HepG2 (cell line): Measurements from ENCODE around the gene ISG20L2. TPM values are rescaled to one million over a fixed set of nuclear protein-coding genes. Genes with fewer than 3 reads are reported as not detected.

Experiments used
- BATF2 ChIP-seq: sonication (generic); formaldehyde crosslinking; IDR thresholded peaks from 2 replicates; pipeline ENCODE4 v1.8.0; 2022; ENCODE audit warnings: mild to moderate bottlenecking, missing genetic modification reagents, moderate library complexity
- FOXP1 ChIP-seq, 2 experiments: fragments of 450-650 bp in 1 of 2; IDR thresholded peaks; 2 replicates each; pipeline ENCODE4 v1.6.1; 2017 to 2018; ENCODE audit warnings: antibody characterized with exemption in 1 of 2
- GZF1 ChIP-seq: sonication (generic); formaldehyde crosslinking; IDR thresholded peaks from 2 replicates; pipeline ENCODE4 v1.5.1; 2020; ENCODE audit warnings: mild to moderate bottlenecking, missing genetic modification reagents
- HINFP ChIP-seq: sonication (generic); formaldehyde crosslinking; IDR thresholded peaks from 2 replicates; pipeline ENCODE4 v1.4.0; 2020; ENCODE audit warnings: low read depth, mild to moderate bottlenecking, missing genetic modification reagents
- IRF2 ChIP-seq: IDR thresholded peaks from 2 replicates; pipeline ENCODE4 v1.6.1; 2018; ENCODE audit warnings: missing genetic modification reagents, missing compliant biosample characterization
- REXO4 ChIP-seq: sonication (generic); formaldehyde crosslinking; IDR thresholded peaks from 2 replicates; pipeline ENCODE4 v1.8.0; 2022; ENCODE audit warnings: missing genetic modification reagents, mild to moderate bottlenecking, borderline replicate concordance
- RXRA ChIP-seq: sonication (generic); formaldehyde crosslinking; IDR thresholded peaks from 2 replicates; pipeline ENCODE4 v1.5.1; 2020; ENCODE audit warnings: missing genetic modification reagents
- RXRB ChIP-seq: IDR thresholded peaks from 2 replicates; pipeline ENCODE4 v1.6.1; 2016; ENCODE audit warnings: borderline replicate concordance, missing genetic modification reagents, missing compliant biosample characterization
- TBL1XR1 ChIP-seq: fragments of 150-350 bp; IDR thresholded peaks from 2 replicates; pipeline ENCODE4 v1.6.1; 2014; ENCODE audit warnings: borderline replicate concordance, low read length; ENCODE audit not compliant: partially characterized antibody
- TFDP1 ChIP-seq: IDR thresholded peaks from 2 replicates; pipeline ENCODE4 v1.6.1; 2016; ENCODE audit warnings: missing compliant biosample characterization, missing genetic modification reagents, borderline replicate concordance
- ZFP62 ChIP-seq: sonication (generic); formaldehyde crosslinking; IDR thresholded peaks from 2 replicates; pipeline ENCODE4 v1.4.0; 2020; ENCODE audit warnings: missing genetic modification reagents
- ZNF160 ChIP-seq: sonication (generic); formaldehyde crosslinking; IDR thresholded peaks from 2 replicates; pipeline ENCODE4 v1.8.0; 2022; ENCODE audit warnings: mild to moderate bottlenecking, inconsistent platforms, missing genetic modification reagents
- ZNF281 ChIP-seq: sonication (generic); formaldehyde crosslinking; IDR thresholded peaks from 2 replicates; pipeline ENCODE4 v1.4.0; 2020; ENCODE audit warnings: missing genetic modification reagents, borderline replicate concordance
- ZNF44 ChIP-seq: sonication (generic); formaldehyde crosslinking; IDR thresholded peaks from 2 replicates; pipeline ENCODE4 v1.5.1; 2020; ENCODE audit warnings: mild to moderate bottlenecking, missing genetic modification reagents
- ZNF543 ChIP-seq: sonication (generic); formaldehyde crosslinking; IDR thresholded peaks from 2 replicates; pipeline ENCODE4 v1.4.0; 2020; ENCODE audit warnings: mild to moderate bottlenecking, missing genetic modification reagents
- ZNF589 ChIP-seq: sonication (generic); formaldehyde crosslinking; conservative IDR thresholded peaks from 2 replicates; pipeline ENCODE4 v1.8.0; 2022; ENCODE audit warnings: mild to moderate bottlenecking, moderate library complexity, missing genetic modification reagents
- ZNF710 ChIP-seq: sonication (generic); formaldehyde crosslinking; IDR thresholded peaks from 2 replicates; pipeline ENCODE4 v1.5.0; 2020; ENCODE audit warnings: mild to moderate bottlenecking, missing genetic modification reagents, borderline replicate concordance
- polyA plus RNA-seq, 8 experiments: library from polyadenylated mRNA; depleted of rRNA in 3 of 8; stranded (reverse) in 7 of 8; unstranded in 1 of 8; fragments of >200 nt; fragmentation: Illumina TruSeq in 4 of 8; extraction: Trizol in 4 of 8; gene quantifications; 2 replicates each; pipeline versions ENCODE4 v1.2.1 to v1.2.3, GENCODE V29; 2011 to 2016; ENCODE audit warnings: low read depth in 4 of 8, missing spikeins in 1 of 8, mixed read lengths in 1 of 8; ENCODE audit not compliant: insufficient read depth in 1 of 8
- total RNA-seq, 5 experiments: library from RNA; depleted of rRNA; stranded (reverse); fragments of >200 nt; fragmentation: Illumina TruSeq; extraction: Trizol; gene quantifications; 2 replicates each; pipeline ENCODE4 v1.2.3, GENCODE V29; 2016; ENCODE audit warnings: low read depth in 1 of 5

The ISG20L2 gene
- total and polyA plus RNA-seq, 2 of the 13 experiments (the other 11 are each of a cell fraction or from before 2014, with no cell fraction given), result 19.8 to 21.3 TPM

- TF ChIP-seq ZNF281 (CRISPR knock-in tag) (peak; percentile 40; the same call in 1 of the 2 replicates), BATF2 (CRISPR knock-in tag) (no peak), HINFP (CRISPR knock-in tag) (no peak), ZNF160 (no peak; the same call in 1 of the 2 replicates), FOXP1 (IDR thresholded peaks at IDR 0.05) (no peak), FOXP1 (CRISPR knock-in tag; IDR thresholded peaks at IDR 0.05) (no peak), TFDP1 (no peak), RXRA (CRISPR knock-in tag) (0 out of 2 replicates have a peak, but pooled peaks have one; percentile 47), RXRB (CRISPR knock-in tag) (no peak), IRF2 (no peak), ZNF44 (CRISPR knock-in tag) (no peak), ZFP62 (CRISPR knock-in tag) (no peak), TBL1XR1 (no peak), ZNF710 (CRISPR knock-in tag) (no peak), ZNF589 (CRISPR knock-in tag) (no peak), REXO4 (CRISPR knock-in tag) (no peak), GZF1 (no peak), ZNF543 (CRISPR knock-in tag) (no peak)
Measured at GRCh38 chr1:156750711-156751450, 22.3 kb upstream of the ISG20L2 start (continued).
